Measurements from ENCODE around the gene ARID5A. TPM values are rescaled to one million over a fixed set of nuclear protein-coding genes. Genes with fewer than 3 reads are reported as not detected.

The ARID5A gene
- total RNA-seq, 1 donor from 2014 or later, result 16.4 TPM

DNA sequence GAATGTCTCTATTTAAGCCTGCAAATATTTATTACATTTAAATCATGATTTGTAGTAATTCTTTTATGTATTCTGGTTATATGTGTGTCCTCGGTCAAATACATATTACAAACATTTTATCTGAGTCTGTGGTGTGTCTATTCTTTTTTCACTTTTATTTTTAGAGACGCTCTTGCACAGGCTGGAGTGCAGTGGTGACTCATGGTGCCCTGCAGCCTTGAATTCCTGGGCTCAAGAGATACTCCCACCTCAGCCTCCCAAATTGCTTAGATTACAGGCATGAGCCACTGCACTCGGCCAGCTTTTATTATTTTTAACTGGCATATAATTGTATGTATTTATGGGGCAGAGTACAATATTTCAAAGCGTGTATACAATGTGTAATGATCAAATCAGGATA is 47.5 kb downstream of the ARID5A start:
- Mint-ChIP-seq H3K27ac (ENCODE audit: unreplicated experiment) (no peak overlapping the region), H3K36me3 (ENCODE audit: low read depth, unreplicated experiment) (no peaks in the 10 kb centered on the region), H3K4me1 (ENCODE audit: unreplicated experiment) (peaks cover 13% of the 10 kb centered on the region), H3K9me3 (ENCODE audit: unreplicated experiment) (no peaks in the 10 kb centered on the region), H3K27me3 (ENCODE audit: unreplicated experiment) (no peaks in the 10 kb centered on the region), H3K4me3 (ENCODE audit: unreplicated experiment) (no peak overlapping the region)
- TF ChIP-seq, protein P1, sequence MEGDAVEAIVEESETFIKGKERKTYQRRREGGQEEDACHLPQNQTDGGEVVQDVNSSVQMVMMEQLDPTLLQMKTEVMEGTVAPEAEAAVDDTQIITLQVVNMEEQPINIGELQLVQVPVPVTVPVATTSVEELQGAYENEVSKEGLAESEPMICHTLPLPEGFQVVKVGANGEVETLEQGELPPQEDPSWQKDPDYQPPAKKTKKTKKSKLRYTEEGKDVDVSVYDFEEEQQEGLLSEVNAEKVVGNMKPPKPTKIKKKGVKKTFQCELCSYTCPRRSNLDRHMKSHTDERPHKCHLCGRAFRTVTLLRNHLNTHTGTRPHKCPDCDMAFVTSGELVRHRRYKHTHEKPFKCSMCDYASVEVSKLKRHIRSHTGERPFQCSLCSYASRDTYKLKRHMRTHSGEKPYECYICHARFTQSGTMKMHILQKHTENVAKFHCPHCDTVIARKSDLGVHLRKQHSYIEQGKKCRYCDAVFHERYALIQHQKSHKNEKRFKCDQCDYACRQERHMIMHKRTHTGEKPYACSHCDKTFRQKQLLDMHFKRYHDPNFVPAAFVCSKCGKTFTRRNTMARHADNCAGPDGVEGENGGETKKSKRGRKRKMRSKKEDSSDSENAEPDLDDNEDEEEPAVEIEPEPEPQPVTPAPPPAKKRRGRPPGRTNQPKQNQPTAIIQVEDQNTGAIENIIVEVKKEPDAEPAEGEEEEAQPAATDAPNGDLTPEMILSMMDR (IDR thresholded peaks at IDR 0.05; ENCODE audit: unreplicated experiment), result no peak
- DNase-seq (ENCODE audit: low spot score), result no peak

DNA sequence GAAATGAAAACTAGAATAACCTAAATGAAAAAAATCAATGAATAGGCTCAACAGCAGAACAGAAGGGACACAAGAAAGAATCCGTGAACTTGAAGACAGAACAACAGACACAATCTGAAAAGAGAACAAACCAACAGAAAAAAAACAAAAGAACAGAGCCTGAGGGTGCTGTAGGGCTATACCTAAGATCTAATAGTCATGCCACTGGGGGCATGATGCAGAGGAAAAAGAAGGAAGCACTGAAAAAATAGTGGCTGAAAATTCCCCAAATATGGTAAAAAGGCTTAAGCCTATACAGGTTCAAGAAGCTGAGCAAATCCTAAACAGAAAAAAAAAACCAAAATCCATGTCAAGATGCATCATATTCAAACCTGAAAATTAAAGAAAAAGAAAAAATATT is 51.3 kb downstream of the ARID5A start:
- peak overlapping the region; percentile 78 for H3K27ac Mint-ChIP-seq (ENCODE audit: unreplicated experiment)
- H3K4me3 Mint-ChIP-seq (ENCODE audit: unreplicated experiment), result no peak overlapping the region
- no peaks in the 10 kb centered on the region for H3K9me3 Mint-ChIP-seq (ENCODE audit: unreplicated experiment)
- TF ChIP-seq, protein P1 (IDR thresholded peaks at IDR 0.05; ENCODE audit: unreplicated experiment), result no peak
- no peaks in the 10 kb centered on the region for H3K27me3 Mint-ChIP-seq (ENCODE audit: unreplicated experiment)
- H3K36me3 Mint-ChIP-seq (ENCODE audit: low read depth, unreplicated experiment), result peaks cover 8% of the 10 kb centered on the region
- H3K4me1 Mint-ChIP-seq (ENCODE audit: unreplicated experiment), result peaks cover 13% of the 10 kb centered on the region
- no peak for DNase-seq (ENCODE audit: low spot score)

DNA sequence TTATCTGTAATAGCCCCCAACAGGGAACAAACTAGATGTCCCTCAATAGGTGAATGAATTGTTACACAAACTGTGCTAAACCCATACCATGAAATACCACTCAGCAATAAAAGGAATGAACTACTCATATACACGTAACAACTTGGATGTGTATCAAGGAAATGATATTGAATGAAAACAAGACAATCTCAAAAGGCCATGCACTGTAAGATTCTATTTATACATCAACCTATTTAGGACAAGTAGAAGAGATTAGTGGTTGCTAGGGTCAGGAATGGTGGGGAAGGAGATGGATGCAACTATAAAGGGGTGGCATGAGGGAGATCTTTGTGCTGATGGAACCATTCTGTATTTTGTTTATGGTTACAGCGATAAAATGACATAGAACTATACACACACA is 54.5 kb downstream of the ARID5A start:
- peaks cover 13% of the 10 kb centered on the region for H3K4me1 Mint-ChIP-seq (ENCODE audit: unreplicated experiment)
- no peaks in the 10 kb centered on the region for H3K9me3 Mint-ChIP-seq (ENCODE audit: unreplicated experiment)
- TF ChIP-seq, protein P1 (IDR thresholded peaks at IDR 0.05; ENCODE audit: unreplicated experiment), result no peak
- no peaks in the 10 kb centered on the region for H3K27me3 Mint-ChIP-seq (ENCODE audit: unreplicated experiment)
- H3K27ac Mint-ChIP-seq (ENCODE audit: unreplicated experiment), result no peak overlapping the region
- H3K36me3 Mint-ChIP-seq (ENCODE audit: low read depth, unreplicated experiment), result peaks cover 31% of the 10 kb centered on the region
- no peak overlapping the region for H3K4me3 Mint-ChIP-seq (ENCODE audit: unreplicated experiment)
- DNase-seq (ENCODE audit: low spot score), result no peak

DNA sequence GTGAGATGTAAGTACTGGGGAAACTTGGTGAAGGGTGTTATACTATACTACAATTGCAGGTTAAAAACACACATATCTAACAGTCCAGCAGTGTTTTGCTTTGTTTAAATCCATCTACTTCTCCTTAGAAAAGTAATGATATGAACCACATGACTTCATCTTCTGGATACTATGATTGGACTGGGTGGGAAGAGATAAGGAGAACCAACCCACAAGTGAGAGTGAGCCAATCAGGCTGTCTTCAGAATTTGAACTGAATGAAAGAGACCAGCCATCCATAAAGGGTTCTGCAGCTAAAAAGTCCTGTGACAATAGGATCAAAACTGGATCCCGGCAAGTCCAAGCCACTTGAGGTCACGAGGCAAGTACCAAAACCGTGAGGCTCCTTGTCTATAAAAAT is 54.9 kb downstream of the ARID5A start:
- TF ChIP-seq, protein P1 (IDR thresholded peaks at IDR 0.05; ENCODE audit: unreplicated experiment), result no peak
- Mint-ChIP-seq H3K36me3 (ENCODE audit: low read depth, unreplicated experiment) (peaks cover 31% of the 10 kb centered on the region), H3K27ac (ENCODE audit: unreplicated experiment) (no peak overlapping the region), H3K4me1 (ENCODE audit: unreplicated experiment) (peaks cover 13% of the 10 kb centered on the region), H3K9me3 (ENCODE audit: unreplicated experiment) (no peaks in the 10 kb centered on the region), H3K4me3 (ENCODE audit: unreplicated experiment) (no peak overlapping the region), H3K27me3 (ENCODE audit: unreplicated experiment) (no peaks in the 10 kb centered on the region)
- no peak for DNase-seq (ENCODE audit: low spot score)

DNA sequence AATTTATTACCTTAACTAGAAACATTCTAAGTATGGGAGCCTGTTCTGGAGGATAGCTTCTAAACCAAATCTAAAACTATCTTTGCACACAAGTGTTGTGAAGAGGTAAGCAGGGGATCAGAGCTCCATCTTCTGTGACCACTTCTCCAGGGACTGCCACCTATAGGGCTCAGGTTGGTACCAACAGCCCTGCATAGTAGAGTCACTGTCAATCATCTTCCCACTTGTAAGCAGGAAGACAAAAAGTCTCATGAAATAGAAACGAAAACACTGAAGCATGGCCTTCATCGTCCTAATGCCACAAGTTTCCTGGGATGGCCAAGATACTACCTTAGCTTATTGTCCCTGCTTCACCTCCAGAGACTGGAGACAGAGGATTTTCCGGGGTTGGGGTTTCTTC is 57.7 kb downstream of the ARID5A start:
- no peaks in the 10 kb centered on the region for H3K9me3 Mint-ChIP-seq (ENCODE audit: unreplicated experiment)
- H3K27me3 Mint-ChIP-seq (ENCODE audit: unreplicated experiment), result no peaks in the 10 kb centered on the region
- H3K4me1 Mint-ChIP-seq (ENCODE audit: unreplicated experiment), result no peaks in the 10 kb centered on the region
- peaks cover 37% of the 10 kb centered on the region for H3K36me3 Mint-ChIP-seq (ENCODE audit: low read depth, unreplicated experiment)
- TF ChIP-seq, protein P1 (IDR thresholded peaks at IDR 0.05; ENCODE audit: unreplicated experiment), result no peak
- no peak for DNase-seq (ENCODE audit: low spot score)
- no peak overlapping the region for H3K27ac Mint-ChIP-seq (ENCODE audit: unreplicated experiment)
- no peak overlapping the region for H3K4me3 Mint-ChIP-seq (ENCODE audit: unreplicated experiment)
